Measurements from ENCODE around the gene HLA-DMA. TPM values are rescaled to one million over a fixed set of nuclear protein-coding genes. Genes with fewer than 3 reads are reported as not detected.

HLA-DMA gene
- total and polyA plus RNA-seq, 9 of the 15 experiments (the other 6 are each of a cell fraction or from before 2014, with no cell fraction given): 0.13 to 0.83 (median 0.51) TPM

GRCh38 chr6:32968093-32968866 is 15.4 kb upstream of the HLA-DMA start, which contains the start of gene BRD2:
TSS of gene BRD2 (plus strand) at chr6:32968594. CDS start at chr6:32972899, 4,305 bp downstream.
- POLR2A ChIA-PET: interaction anchor here (0.6 to 13.4 kb wide), 7 partner anchors 15 to 1766 kb away, joined by 3 to 384 read pairs (median 4); partner anchors contain the start of genes HLA-DMA, HSPA1A and HSPA1L
- H3K36me3 ChIP-seq (ENCODE audit: control insufficient read depth, insufficient read depth, low read length): peaks cover 17% of the 10 kb centered on the region
- H3K79me2 ChIP-seq (ENCODE audit: control insufficient read depth, insufficient read depth, low read length): peaks cover 68% of the 10 kb centered on the region
- no peaks in the 10 kb centered on the region for H3K27me3 ChIP-seq (ENCODE audit: control insufficient read depth in 2 of 2, insufficient read depth in 2 of 2, low read length in 2 of 2)
- H3K4me3 ChIP-seq: peak within 1 kb of the TSS; percentile 70
- ATAC-seq (peak; percentile 54), DNase-seq (ENCODE audit: extremely low read depth in 1 of 4, low spot score in 3 of 4) (peak; percentile 93 to 99 (median 94)), FAIRE-seq (peak; percentile 78)
- peak within 1 kb of the TSS; percentile 97 for H2AFZ ChIP-seq (ENCODE audit: low read depth, low read length)
- in situ Hi-C loops (cut with MboI): loop anchor here (25.0 kb wide), 1 partner anchor 1431 kb away; the partner anchor contains the start of genes ATP6V1G2, DDX39B, MCCD1 and NFKBIL1
- H3K9me1 ChIP-seq (ENCODE audit: control insufficient read depth, insufficient read depth, low read length): no peaks in the 10 kb centered on the region
- CTCF ChIA-PET (ENCODE audit: low intra/inter-chr PET ratio): interaction anchor here (0.8 to 1.2 kb wide), 2 partner anchors 34 to 35 kb away, joined by 5 read pairs; no protein-coding TSS in a partner anchor
- intact Hi-C loops (cut with micrococcal nuclease): no loop called here
- peaks cover 12% of the 10 kb centered on the region for H4K20me1 ChIP-seq (replicated peaks; ENCODE audit: control insufficient read depth, insufficient read depth, low read length)
- BruUV-seq (replicated peaks): TSS peak; percentile 69
- peak within 1 kb of the TSS; percentile 99 for H3K27ac ChIP-seq (ENCODE audit: extremely low read depth, low read depth, low read length)
- peaks cover 21 to 24% of the 10 kb centered on the region in 2 experiments for H3K4me1 ChIP-seq (replicated peaks in 1 of 2; ENCODE audit: control insufficient read depth in 2 of 2, insufficient read depth in 2 of 2, low read length in 2 of 2)
- under 1% methylated on average over 49 of the region's 62 CpGs for WGBS (ENCODE audit: insufficient coverage, low coverage, missing lambda C conversion rate)
- no peaks in the 10 kb centered on the region for H3K9me3 ChIP-seq (replicated peaks; ENCODE audit: control insufficient read depth, insufficient read depth, low read depth, low read length)
- peak within 1 kb of the TSS; percentile 93 for H3K4me2 ChIP-seq (ENCODE audit: insufficient read depth, low read length)
- peak within 1 kb of the TSS; percentile 99 to 100 for H3K9ac ChIP-seq (ENCODE audit: insufficient read depth in 1 of 2, low read depth in 2 of 2, low read length in 2 of 2)
- no peak for TF ChIP-seq HDAC3 (IDR thresholded peaks at IDR 0.05; ENCODE audit: borderline replicate concordance, partially characterized antibody)
- TF ChIP-seq ZNF785 (CRISPR knock-in tag; IDR thresholded peaks at IDR 0.05): no peak
- TF ChIP-seq MXD1 (CRISPR knock-in tag; IDR thresholded peaks at IDR 0.05; ENCODE audit: borderline replicate concordance, poor library complexity, severe bottlenecking): no peak
- TF ChIP-seq ZNF165 (CRISPR knock-in tag; IDR thresholded peaks at IDR 0.05; ENCODE audit: borderline replicate concordance): no peak
- no peak for TF ChIP-seq GATAD2B (IDR thresholded peaks at IDR 0.05; ENCODE audit: borderline replicate concordance)
- peak; percentile 95 for TF ChIP-seq MTA3 (IDR thresholded peaks at IDR 0.05; ENCODE audit: borderline replicate concordance)
- TF ChIP-seq PHF21A (IDR thresholded peaks at IDR 0.05; ENCODE audit: borderline replicate concordance, low read depth): peak; percentile 79; the same call in 1 of the 2 replicates
- TF ChIP-seq, protein P1, sequence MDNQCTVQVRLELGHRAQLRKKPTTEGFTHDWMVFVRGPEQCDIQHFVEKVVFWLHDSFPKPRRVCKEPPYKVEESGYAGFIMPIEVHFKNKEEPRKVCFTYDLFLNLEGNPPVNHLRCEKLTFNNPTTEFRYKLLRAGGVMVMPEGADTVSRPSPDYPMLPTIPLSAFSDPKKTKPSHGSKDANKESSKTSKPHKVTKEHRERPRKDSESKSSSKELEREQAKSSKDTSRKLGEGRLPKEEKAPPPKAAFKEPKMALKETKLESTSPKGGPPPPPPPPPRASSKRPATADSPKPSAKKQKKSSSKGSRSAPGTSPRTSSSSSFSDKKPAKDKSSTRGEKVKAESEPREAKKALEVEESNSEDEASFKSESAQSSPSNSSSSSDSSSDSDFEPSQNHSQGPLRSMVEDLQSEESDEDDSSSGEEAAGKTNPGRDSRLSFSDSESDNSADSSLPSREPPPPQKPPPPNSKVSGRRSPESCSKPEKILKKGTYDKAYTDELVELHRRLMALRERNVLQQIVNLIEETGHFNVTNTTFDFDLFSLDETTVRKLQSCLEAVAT (IDR thresholded peaks at IDR 0.05): peak; percentile 46 to 69
- no peak for TF ChIP-seq RBM15 (IDR thresholded peaks at IDR 0.05; ENCODE audit: insufficient read depth, low read length)
- no peak for TF ChIP-seq ZKSCAN8 (CRISPR knock-in tag; IDR thresholded peaks at IDR 0.05)
- TF ChIP-seq, protein P2, sequence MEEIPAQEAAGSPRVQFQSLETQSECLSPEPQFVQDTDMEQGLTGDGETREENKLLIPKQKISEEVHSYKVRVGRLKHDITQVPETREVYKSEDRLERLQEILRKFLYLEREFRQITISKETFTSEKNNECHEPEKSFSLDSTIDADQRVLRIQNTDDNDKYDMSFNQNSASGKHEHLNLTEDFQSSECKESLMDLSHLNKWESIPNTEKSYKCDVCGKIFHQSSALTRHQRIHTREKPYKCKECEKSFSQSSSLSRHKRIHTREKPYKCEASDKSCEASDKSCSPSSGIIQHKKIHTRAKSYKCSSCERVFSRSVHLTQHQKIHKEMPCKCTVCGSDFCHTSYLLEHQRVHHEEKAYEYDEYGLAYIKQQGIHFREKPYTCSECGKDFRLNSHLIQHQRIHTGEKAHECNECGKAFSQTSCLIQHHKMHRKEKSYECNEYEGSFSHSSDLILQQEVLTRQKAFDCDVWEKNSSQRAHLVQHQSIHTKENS (CRISPR knock-in tag; IDR thresholded peaks at IDR 0.05): no peak
- peak; percentile 86 to 88 for TF ChIP-seq E2F6 (IDR thresholded peaks at IDR 0.05; ENCODE audit: borderline replicate concordance in 1 of 2, extremely low read depth in 1 of 2, insufficient read depth in 1 of 2, insufficient read length in 1 of 2, low read depth in 1 of 2, low read length in 1 of 2, poor library complexity in 1 of 2, severe bottlenecking in 1 of 2)
- no peak for TF ChIP-seq NEUROD1 (IDR thresholded peaks at IDR 0.05; ENCODE audit: borderline replicate concordance, low read depth, low read length, partially characterized antibody)
- TF ChIP-seq U2AF2 (optimal IDR thresholded peaks at IDR 0.05; ENCODE audit: low read depth, low read length): no peak
- no peak for TF ChIP-seq PHB (CRISPR knock-in tag; IDR thresholded peaks at IDR 0.05)
- TF ChIP-seq RHOXF2B (CRISPR knock-in tag; conservative IDR thresholded peaks at IDR 0.05): no peak

All from K562 (cell line).